Cardiac muscle cell (in vitro differentiated cells and primary cell): ENCODE data around the gene NONO. TPM values are rescaled to one million over a fixed set of nuclear protein-coding genes. Genes with fewer than 3 reads are reported as not detected.

Experiments used
- DNase-seq, 2 donors: peaks; one replicate each; pipeline versions ENCODE4 v3.0.0 to v3.0.0-alpha.2; 2010 to 2017; ENCODE audit warnings: low read depth in 1 of 2, low spot score in 1 of 2
- H3K27ac ChIP-seq: fragments of 200-600 bp; sonication (generic); 2 replicates; pipeline ENCODE4 v1.5.1; 2016
- H3K27me3 ChIP-seq: fragments of 200-600 bp; sonication (generic); 2 replicates; pipeline ENCODE4 v1.6.0; 2016; ENCODE audit warnings: control low read depth
- H3K36me3 ChIP-seq: fragments of 200-600 bp; sonication (generic); 2 replicates; pipeline ENCODE4 v1.5.1; 2016; ENCODE audit warnings: control low read depth
- H3K4me1 ChIP-seq: fragments of 200-600 bp; sonication (generic); 2 replicates; pipeline ENCODE4 v1.8.1; 2017; ENCODE audit warnings: low read depth, mild to moderate bottlenecking, mixed run types
- H3K4me3 ChIP-seq: fragments of 200-600 bp; sonication (generic); 2 replicates; pipeline ENCODE4 v1.5.1; 2016; ENCODE audit warnings: mild to moderate bottlenecking
- H3K9me3 ChIP-seq: fragments of 200-600 bp; sonication (generic); 2 replicates; pipeline ENCODE4 v1.5.1; 2017; ENCODE audit warnings: low read depth, mild to moderate bottlenecking, control low read depth
- polyA plus RNA-seq: library from polyadenylated mRNA; unstranded; fragments of >200 nt; fragmentation: Nextera tagmentation; extraction: Ambion mirVana; gene quantifications from 2 replicates; pipeline ENCODE4 v1.2.1, GENCODE V29; 2016
- total RNA-seq: library from RNA; depleted of rRNA; stranded (reverse); fragments of >200 nt; gene quantifications from 2 replicates; pipeline ENCODE4 v1.2.3, GENCODE V29; 2016
- TF ChIP-seq, protein P1 (sequence below): IDR thresholded peaks from 2 replicates; pipeline ENCODE4 v1.5.1; 2012; ENCODE audit warnings: low read depth, mild to moderate bottlenecking, low read length

The NONO gene
- total and polyA plus RNA-seq, 2 experiments from 2014 or later: 278 to 770 TPM

DNA sequence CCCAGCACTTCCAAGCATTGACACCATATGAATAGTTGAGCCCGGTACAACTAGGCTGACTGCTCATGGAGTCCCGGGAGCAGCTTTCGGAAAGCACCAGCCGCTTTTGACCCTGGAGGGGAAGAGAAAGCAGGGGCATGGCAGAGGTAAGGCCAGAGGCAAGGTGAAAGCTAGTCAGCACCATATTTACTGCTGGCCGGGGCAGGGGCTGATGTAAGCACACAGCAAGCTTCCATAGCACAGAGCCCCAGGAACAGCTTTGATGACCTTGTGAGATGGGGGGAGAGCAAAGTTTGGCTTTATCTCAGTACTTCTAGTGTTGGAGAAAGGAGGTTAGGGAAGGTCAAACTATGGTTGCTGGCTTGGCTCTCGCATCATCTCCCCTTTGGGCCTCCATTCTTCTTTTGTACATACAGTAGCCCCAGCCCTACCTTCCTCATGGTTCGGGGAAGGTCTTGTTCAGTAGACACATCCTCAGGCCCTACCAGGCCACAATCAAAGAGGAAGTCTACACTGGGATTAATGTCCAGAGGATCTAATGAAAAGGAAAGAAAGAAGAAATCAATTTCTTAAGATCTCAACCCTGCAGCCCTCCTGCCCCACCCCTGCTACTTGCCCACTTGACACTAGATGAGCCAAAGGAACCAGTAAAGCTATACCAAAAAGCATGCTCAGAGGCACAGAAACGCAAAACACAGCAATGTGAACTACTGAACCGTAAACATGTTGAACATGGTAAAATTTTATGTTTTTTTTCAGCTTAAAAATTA, 38.9 kb upstream of the NONO start:
- Histone ChIP-seq H3K9me3 (no peaks in the 10 kb centered on the region), H3K27ac (no peak overlapping the region), H3K27me3 (no peaks in the 10 kb centered on the region), H3K36me3 (peaks cover 26% of the 10 kb centered on the region), H3K4me1 (no peaks in the 10 kb centered on the region), H3K4me3 (no peak overlapping the region)
- TF ChIP-seq, protein P1, sequence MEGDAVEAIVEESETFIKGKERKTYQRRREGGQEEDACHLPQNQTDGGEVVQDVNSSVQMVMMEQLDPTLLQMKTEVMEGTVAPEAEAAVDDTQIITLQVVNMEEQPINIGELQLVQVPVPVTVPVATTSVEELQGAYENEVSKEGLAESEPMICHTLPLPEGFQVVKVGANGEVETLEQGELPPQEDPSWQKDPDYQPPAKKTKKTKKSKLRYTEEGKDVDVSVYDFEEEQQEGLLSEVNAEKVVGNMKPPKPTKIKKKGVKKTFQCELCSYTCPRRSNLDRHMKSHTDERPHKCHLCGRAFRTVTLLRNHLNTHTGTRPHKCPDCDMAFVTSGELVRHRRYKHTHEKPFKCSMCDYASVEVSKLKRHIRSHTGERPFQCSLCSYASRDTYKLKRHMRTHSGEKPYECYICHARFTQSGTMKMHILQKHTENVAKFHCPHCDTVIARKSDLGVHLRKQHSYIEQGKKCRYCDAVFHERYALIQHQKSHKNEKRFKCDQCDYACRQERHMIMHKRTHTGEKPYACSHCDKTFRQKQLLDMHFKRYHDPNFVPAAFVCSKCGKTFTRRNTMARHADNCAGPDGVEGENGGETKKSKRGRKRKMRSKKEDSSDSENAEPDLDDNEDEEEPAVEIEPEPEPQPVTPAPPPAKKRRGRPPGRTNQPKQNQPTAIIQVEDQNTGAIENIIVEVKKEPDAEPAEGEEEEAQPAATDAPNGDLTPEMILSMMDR: no peak
- DNase-seq: no peak

DNA sequence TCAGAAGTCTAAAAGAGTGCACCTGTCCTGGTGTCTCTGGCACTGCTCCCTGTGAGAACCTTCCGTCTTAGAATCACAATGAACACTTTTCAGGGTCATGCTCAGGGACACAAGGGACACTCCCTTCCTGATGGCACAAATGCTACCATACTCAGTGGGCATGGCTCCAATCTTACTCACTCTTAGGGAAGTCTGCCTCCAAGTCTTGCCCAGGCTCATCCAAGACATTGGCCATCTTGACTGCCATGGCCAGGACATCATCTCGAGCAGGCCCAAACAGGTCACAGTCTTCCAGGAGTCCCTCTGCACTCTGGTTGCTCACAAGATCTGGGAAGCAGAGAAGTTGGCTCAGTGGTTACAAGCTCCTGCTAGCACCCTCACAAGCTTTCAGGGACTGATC, 38.3 kb upstream of the NONO start:
- peaks cover 26% of the 10 kb centered on the region for H3K36me3 ChIP-seq
- no peak overlapping the region for H3K27ac ChIP-seq
- no peaks in the 10 kb centered on the region for H3K4me1 ChIP-seq
- DNase-seq: no peak
- no peaks in the 10 kb centered on the region for H3K27me3 ChIP-seq
- TF ChIP-seq, protein P1: no peak
- no peaks in the 10 kb centered on the region for H3K9me3 ChIP-seq
- H3K4me3 ChIP-seq: no peak overlapping the region

DNA sequence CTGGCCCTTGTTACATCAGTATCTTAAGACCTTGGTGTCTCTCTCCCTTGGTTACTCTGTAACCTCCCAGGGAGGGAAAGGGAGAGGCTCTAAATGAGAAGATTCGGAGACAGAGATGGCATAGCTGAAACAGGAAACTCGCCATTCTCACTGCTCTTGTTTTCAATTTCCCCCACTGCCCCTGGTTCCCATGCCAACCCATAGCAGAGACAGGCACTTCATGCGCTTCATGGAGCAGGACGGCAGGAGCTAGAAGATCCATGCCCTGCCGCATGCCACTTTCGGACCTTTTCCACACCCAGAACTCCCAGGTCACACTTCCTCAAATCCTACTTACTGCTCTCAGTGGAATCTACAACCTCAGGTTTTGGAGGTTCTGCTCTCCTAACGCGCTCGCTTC, 32.6 kb upstream of the NONO start:
- TF ChIP-seq, protein P1: no peak
- H3K9me3 ChIP-seq: no peaks in the 10 kb centered on the region
- no peak overlapping the region for H3K27ac ChIP-seq
- peaks cover 7% of the 10 kb centered on the region for H3K36me3 ChIP-seq
- no peak overlapping the region for H3K4me3 ChIP-seq
- no peaks in the 10 kb centered on the region for H3K27me3 ChIP-seq
- H3K4me1 ChIP-seq: peaks cover 7% of the 10 kb centered on the region
- DNase-seq: no peak

DNA sequence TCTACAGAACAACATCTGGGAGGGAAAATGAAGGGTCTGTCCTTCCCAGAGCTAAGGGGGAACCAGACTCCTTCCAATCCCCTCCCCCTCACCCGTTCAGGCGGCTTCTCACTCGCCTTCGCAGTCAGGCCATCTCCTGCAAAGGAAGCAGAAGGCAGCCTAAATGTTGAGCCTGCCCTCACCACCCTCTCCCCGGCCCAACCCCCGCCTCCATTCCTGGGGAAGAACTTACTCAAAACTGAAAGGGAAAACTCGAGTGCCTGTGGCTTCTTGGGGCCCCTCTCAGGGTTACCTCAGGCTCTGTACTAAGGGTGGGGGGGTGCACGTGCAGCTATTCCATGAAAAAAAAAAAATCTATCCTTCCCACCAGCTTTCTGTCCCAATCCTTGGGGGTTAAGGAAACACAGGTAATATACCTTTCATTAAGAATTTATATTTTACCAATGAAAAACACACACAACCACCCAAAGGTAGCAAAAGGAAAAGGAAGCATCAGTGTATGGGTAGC, 31.9 kb upstream of the NONO start:
- Histone ChIP-seq H3K36me3 (peaks cover 7% of the 10 kb centered on the region), H3K4me3 (peak overlapping the region; percentile 74), H3K9me3 (no peaks in the 10 kb centered on the region), H3K27me3 (no peaks in the 10 kb centered on the region), H3K4me1 (peaks cover 8% of the 10 kb centered on the region), H3K27ac (no peak overlapping the region)
- TF ChIP-seq, protein P1: no peak
- no peak for DNase-seq

- peaks cover 7% of the 10 kb centered on the region for H3K36me3 ChIP-seq
- H3K9me3 ChIP-seq: no peaks in the 10 kb centered on the region
- no peak overlapping the region for H3K27ac ChIP-seq
- TF ChIP-seq, protein P1: no peak
- H3K4me3 ChIP-seq: peak overlapping the region; percentile 74
- no peaks in the 10 kb centered on the region for H3K27me3 ChIP-seq
- peaks cover 8% of the 10 kb centered on the region for H3K4me1 ChIP-seq
- no peak for DNase-seq
Observed at GRCh38 chrX:71252221-71252620, 31.2 kb upstream of the NONO start.
